GM12878 (cell line): ENCODE data around the gene PRDM2. TPM values are rescaled to one million over a fixed set of nuclear protein-coding genes. Genes with fewer than 3 reads are reported as not detected.
A peak's percentile ranks its signal among the peaks of the same experiment; 100 is the strongest.

Experiments used
- ATAC-seq: fragments of 200-7000 bp; cut with Tn5 transposase; 3 replicates; pipeline ENCODE4 v1.9.1; 2020; ENCODE audit warnings: mild to moderate bottlenecking, moderate library complexity
- BruUV-seq: library from RNA; stranded (reverse); fragments of 400-500 nt; replicated peaks from 2 replicates; lab custom pipeline; 2021; lab: Mats Ljungman, UMichigan
- CTCF ChIA-PET: fragments of 300-600 bp; sonication (Branson Sonifier 250); formaldehyde crosslinking; extraction: SDS; loops from one replicate; lab custom pipeline; 2021; ENCODE audit warnings: inconsistent platforms; lab: Yijun Ruan, JAX
- POLR2A ChIA-PET: fragments of 350-600 bp; formaldehyde crosslinking; extraction: SDS; loops from one replicate; lab custom pipeline; 2021; ENCODE audit warnings: inconsistent platforms; lab: Charles Lee
- RAD21 ChIA-PET: fragments of 300-600 bp; sonication (Branson Sonifier 250); formaldehyde crosslinking; loops from one replicate; lab custom pipeline; 2023; ENCODE audit warnings: antibody characterized with exemption; ENCODE audit not compliant: unreplicated experiment; lab: Charles Lee
- SMC1A ChIA-PET: fragments of 300-600 bp; sonication (Branson Sonifier 250); formaldehyde crosslinking; loops from one replicate; lab custom pipeline; 2023; ENCODE audit not compliant: unreplicated experiment, uncharacterized antibody; lab: Charles Lee
- DNase-seq: peaks from one replicate; pipeline ENCODE4 v3.0.0-alpha.2; 2011; ENCODE audit warnings: low read depth, low spot score
- FAIRE-seq: peaks from 3 replicates; lab custom pipeline; 2011; peaks lifted over from hg19 to GRCh38; lab: Jason Lieb, UNC
- H2AFZ ChIP-seq: 2 replicates; pipeline ENCODE4 v1.6.0; 2011; ENCODE audit warnings: low read depth, low read length, control low read depth; ENCODE audit not compliant: control insufficient read depth
- H3K27ac ChIP-seq: 2 replicates; pipeline ENCODE4 v1.5.1; 2011; ENCODE audit warnings: control low read depth; ENCODE audit not compliant: control insufficient read depth, insufficient read depth
- H3K27me3 ChIP-seq, 2 experiments: replicated peaks in 1 of 2; 2 replicates each; pipeline versions ENCODE4 v1.6.0 to v1.6.1; 2011; ENCODE audit warnings: low read length in 1 of 2; ENCODE audit not compliant: control insufficient read depth in 2 of 2, insufficient read depth in 2 of 2
- H3K36me3 ChIP-seq, 2 experiments: 2 replicates each; pipeline ENCODE4 v1.5.1; 2011; ENCODE audit warnings: low read length in 1 of 2; ENCODE audit not compliant: control insufficient read depth in 2 of 2, insufficient read depth in 2 of 2
- H3K4me1 ChIP-seq: 2 replicates; pipeline ENCODE4 v1.6.1; 2011; ENCODE audit warnings: mild to moderate bottlenecking, low read length, moderate library complexity, mixed read lengths; ENCODE audit not compliant: control insufficient read depth, insufficient read depth
- H3K4me2 ChIP-seq: 2 replicates; pipeline ENCODE4 v1.6.0; 2011; ENCODE audit warnings: control low read depth; ENCODE audit not compliant: control insufficient read depth, insufficient read depth
- H3K4me3 ChIP-seq: fragments of 200-600 bp; sonication (generic); 2 replicates; pipeline ENCODE4 v1.5.1; 2016
- H3K79me2 ChIP-seq: 2 replicates; pipeline ENCODE4 v1.6.0; 2011; ENCODE audit warnings: low read length; ENCODE audit not compliant: control insufficient read depth, insufficient read depth
- H3K9ac ChIP-seq: 2 replicates; pipeline ENCODE4 v1.8.0; 2011; ENCODE audit warnings: low read length, control low read depth, mixed read lengths; ENCODE audit not compliant: control insufficient read depth, insufficient read depth
- H3K9me3 ChIP-seq: replicated peaks from 3 replicates; pipeline ENCODE4 v1.5.1; 2011; ENCODE audit warnings: mild to moderate bottlenecking, low read length; ENCODE audit not compliant: control insufficient read depth, insufficient read depth
- H4K20me1 ChIP-seq: 2 replicates; pipeline ENCODE4 v1.6.0; 2011; ENCODE audit not compliant: control insufficient read depth, insufficient read depth
- CEBPZ ChIP-seq: fragments of 150-350 bp; IDR thresholded peaks from 2 replicates; pipeline ENCODE4 v1.6.1; 2016; ENCODE audit warnings: low read depth, low read length
- CHD1 ChIP-seq: IDR thresholded peaks from 2 replicates; pipeline ENCODE4 v1.6.1; 2012; ENCODE audit warnings: low read depth, low read length, improper control_type of control experiment
- CTCF ChIP-seq, 3 experiments: IDR thresholded peaks in 2 of 3; conservative IDR thresholded peaks in 1 of 3; 2 replicates each; pipeline ENCODE4 v1.5.1; 2011; ENCODE audit warnings: low read depth in 3 of 3, low read length in 3 of 3, mild to moderate bottlenecking in 3 of 3, control low read depth in 2 of 3, moderate library complexity in 2 of 3, inconsistent platforms in 1 of 3, mixed read lengths in 1 of 3; ENCODE audit not compliant: control insufficient read depth in 2 of 3, insufficient read depth in 1 of 3; ENCODE audit errors: extremely low read depth in 1 of 3
- NR2F1 ChIP-seq: fragments of 450-650 bp; conservative IDR thresholded peaks from 2 replicates; pipeline ENCODE4 v1.6.1; 2017; ENCODE audit warnings: mild to moderate bottlenecking
- RAD21 ChIP-seq: IDR thresholded peaks from 2 replicates; pipeline ENCODE4 v1.6.1; 2011; ENCODE audit warnings: mild to moderate bottlenecking, low read depth, low read length, moderate library complexity; ENCODE audit not compliant: insufficient read depth
- SMC3 ChIP-seq: IDR thresholded peaks from 2 replicates; pipeline ENCODE4 v1.6.1; 2011; ENCODE audit warnings: low read length, improper control_type of control experiment, borderline replicate concordance
- USF2 ChIP-seq: IDR thresholded peaks from 2 replicates; pipeline ENCODE4 v1.6.1; 2011; ENCODE audit warnings: low read depth, low read length, improper control_type of control experiment, borderline replicate concordance
- YY1 ChIP-seq: IDR thresholded peaks from 2 replicates; pipeline ENCODE4 v1.6.1; 2011; ENCODE audit warnings: low read depth, mild to moderate bottlenecking, low read length
- ZNF622 ChIP-seq: fragments of 450-650 bp; IDR thresholded peaks from 2 replicates; pipeline ENCODE4 v1.6.1; 2017; ENCODE audit warnings: mild to moderate bottlenecking, inconsistent platforms
- WGBS: methylation state at CpG from one replicate; pipeline ENCODE4 v1.1.6; 2016; ENCODE audit warnings: low lambda C conversion rate; ENCODE audit not compliant: insufficient replicate concordance, insufficient coverage; ENCODE audit errors: missing lambda C conversion rate; 5-methylcytosine and 5-hydroxymethylcytosine counted together
- in situ Hi-C: fragments of 300-500 bp; cut with MboI; formaldehyde crosslinking; loops from 9 replicates; pipeline ENCODE4 v1.14.3; 2018; ENCODE audit warnings: mixed read lengths
- intact Hi-C: fragments of 100-400 bp; cut with micrococcal nuclease; formaldehyde crosslinking; loops from one replicate; pipeline ENCODE4 v1.14.2; 2022; ENCODE audit not compliant: unreplicated experiment
- polyA plus RNA-seq, 11 experiments: library from polyadenylated mRNA; depleted of rRNA in 4 of 11; unstranded in 6 of 11; stranded (reverse) in 5 of 11; fragments of >200 nt; fragmentation: Nextera tagmentation in 4 of 11; fragmentation: Illumina TruSeq in 1 of 11; extraction: Ambion mirVana in 4 of 11; extraction: Trizol in 1 of 11; gene quantifications; 1 replicate in 1 of 11; 2 replicates in 10 of 11; pipeline versions ENCODE4 v1.2.1 to v1.2.3, GENCODE V29; 2011 to 2016; ENCODE audit warnings: inconsistent platforms in 2 of 11, missing spikeins in 2 of 11, low read depth in 1 of 11
- total RNA-seq, 4 experiments: library from RNA; depleted of rRNA in 3 of 4; stranded (reverse); fragments of >200 nt in 3 of 4; fragmentation: Illumina TruSeq in 1 of 4; extraction: Trizol in 1 of 4; gene quantifications; 2 replicates each; pipeline versions ENCODE4 v1.2.1 to v1.2.3, GENCODE V29; 2013 to 2021

PRDM2 gene
- total and polyA plus RNA-seq, 10 of the 15 experiments (the other 5 are each of a cell fraction or from before 2014, with no cell fraction given), result 8.4 to 45.1 (median 23.5) TPM

DNA sequence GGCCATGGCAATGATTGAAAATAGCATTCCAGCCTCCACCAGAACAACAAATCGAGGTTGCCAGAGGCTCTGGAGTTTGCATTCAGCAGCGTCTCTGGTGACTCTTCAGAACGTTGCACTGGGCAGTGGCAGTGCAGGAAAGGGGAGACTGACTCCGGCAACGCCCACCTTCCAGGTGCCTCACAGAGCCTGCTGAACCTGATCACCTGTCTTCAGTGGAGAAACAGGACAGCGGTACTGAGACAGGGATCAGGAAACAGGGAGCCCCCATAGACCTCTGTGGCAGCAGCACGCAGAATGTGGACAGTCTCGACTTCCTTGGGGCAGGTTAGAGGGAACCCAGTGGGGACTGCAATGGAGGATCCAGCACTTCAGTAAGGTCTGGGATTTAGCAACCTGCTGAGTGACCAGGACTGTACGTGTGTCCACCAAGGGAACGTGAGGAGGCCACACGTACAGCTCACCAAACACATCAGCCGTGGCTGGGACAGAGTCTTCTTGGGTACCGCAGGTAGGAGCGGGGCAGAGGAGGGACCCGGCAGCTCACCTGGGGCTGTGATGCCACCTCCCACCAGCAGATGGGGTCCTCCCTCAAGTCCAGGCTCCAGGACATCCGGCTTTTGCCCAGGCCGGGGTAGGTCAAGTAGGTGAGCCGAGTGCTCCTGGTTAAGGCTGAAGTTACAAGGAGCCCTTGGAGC lies 128.6 kb downstream of the PRDM2 start:
- Histone ChIP-seq H3K4me3 (no peak overlapping the region), H3K27ac (no peak overlapping the region), H3K9me3 (no peaks in the 10 kb centered on the region), H2AFZ (peak overlapping the region; percentile 45), H3K4me2 (no peak overlapping the region), H3K9ac (no peak overlapping the region)
- ChIA-PET RAD21 (no interaction called here), POLR2A (no interaction called here), SMC1A (interaction anchor here (1.5 kb wide), 1 partner anchor 131 kb away, joined by 6 read pairs; no protein-coding TSS in a partner anchor)
- ATAC-seq (peak; percentile 97), FAIRE-seq (peak; percentile 23), DNase-seq (no peak)
- intact Hi-C loops, result loop anchor here (1.0 kb wide), 1 partner anchor 132 kb away; no protein-coding TSS in a partner anchor
- no TSS peak for BruUV-seq
- no peak for TF ChIP-seq USF2
- TF ChIP-seq RAD21, result peak; percentile 48
- TF ChIP-seq CTCF (IDR thresholded peaks at IDR 0.05 in 2 of 3, conservative IDR thresholded peaks at IDR 0.05 in 1 of 3; ENCODE audit: control insufficient read depth in 2 of 3, extremely low read depth in 1 of 3, insufficient read depth in 1 of 3, low read depth in 3 of 3, low read length in 3 of 3), result peak; percentile 66 to 72 (median 66); a peak in 5 of 6 replicates
- 0 out of 2 replicates have a peak, but pooled peaks have one; percentile 26 for TF ChIP-seq YY1
- no peak for TF ChIP-seq ZNF622
- 0 out of 2 replicates have a peak, but pooled peaks have one; percentile 16 for TF ChIP-seq NR2F1
- no peak for TF ChIP-seq CHD1
- TF ChIP-seq CEBPZ, result no peak
- TF ChIP-seq SMC3, result peak; percentile 80
- TF ChIP-seq, all 136 proteins: peak for 5
- Histone ChIP-seq H3K36me3 (no peaks in the 10 kb centered on the region), H3K79me2 (no peaks in the 10 kb centered on the region), H3K27me3 (no peaks in the 10 kb centered on the region; a peak in 1 of 4 replicates), H3K4me1 (no peaks in the 10 kb centered on the region), H4K20me1 (no peaks in the 10 kb centered on the region)
- CTCF ChIA-PET, result interaction anchor here (0.7 to 2.9 kb wide), 13 partner anchors 13 to 163 kb away, joined by 3 to 11 read pairs (median 3); no protein-coding TSS in a partner anchor
- in situ Hi-C loops, result loop anchor here (5.0 kb wide), 1 partner anchor 129 kb away; no protein-coding TSS in a partner anchor
- WGBS, result 25% methylated on average over 18 of the region's 18 CpGs
